GM18868 (cell line): ENCODE data around the gene ZNF622.

Source experiments
- ATAC-seq: cut with Tn5 transposase; IDR thresholded peaks from one replicate; pipeline ENCODE4 v1.9.1; 2021; ENCODE audit warnings: mild to moderate bottlenecking, moderate library complexity; ENCODE audit not compliant: unreplicated experiment

Gene ZNF622, protein sequence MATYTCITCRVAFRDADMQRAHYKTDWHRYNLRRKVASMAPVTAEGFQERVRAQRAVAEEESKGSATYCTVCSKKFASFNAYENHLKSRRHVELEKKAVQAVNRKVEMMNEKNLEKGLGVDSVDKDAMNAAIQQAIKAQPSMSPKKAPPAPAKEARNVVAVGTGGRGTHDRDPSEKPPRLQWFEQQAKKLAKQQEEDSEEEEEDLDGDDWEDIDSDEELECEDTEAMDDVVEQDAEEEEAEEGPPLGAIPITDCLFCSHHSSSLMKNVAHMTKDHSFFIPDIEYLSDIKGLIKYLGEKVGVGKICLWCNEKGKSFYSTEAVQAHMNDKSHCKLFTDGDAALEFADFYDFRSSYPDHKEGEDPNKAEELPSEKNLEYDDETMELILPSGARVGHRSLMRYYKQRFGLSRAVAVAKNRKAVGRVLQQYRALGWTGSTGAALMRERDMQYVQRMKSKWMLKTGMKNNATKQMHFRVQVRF

DNA sequence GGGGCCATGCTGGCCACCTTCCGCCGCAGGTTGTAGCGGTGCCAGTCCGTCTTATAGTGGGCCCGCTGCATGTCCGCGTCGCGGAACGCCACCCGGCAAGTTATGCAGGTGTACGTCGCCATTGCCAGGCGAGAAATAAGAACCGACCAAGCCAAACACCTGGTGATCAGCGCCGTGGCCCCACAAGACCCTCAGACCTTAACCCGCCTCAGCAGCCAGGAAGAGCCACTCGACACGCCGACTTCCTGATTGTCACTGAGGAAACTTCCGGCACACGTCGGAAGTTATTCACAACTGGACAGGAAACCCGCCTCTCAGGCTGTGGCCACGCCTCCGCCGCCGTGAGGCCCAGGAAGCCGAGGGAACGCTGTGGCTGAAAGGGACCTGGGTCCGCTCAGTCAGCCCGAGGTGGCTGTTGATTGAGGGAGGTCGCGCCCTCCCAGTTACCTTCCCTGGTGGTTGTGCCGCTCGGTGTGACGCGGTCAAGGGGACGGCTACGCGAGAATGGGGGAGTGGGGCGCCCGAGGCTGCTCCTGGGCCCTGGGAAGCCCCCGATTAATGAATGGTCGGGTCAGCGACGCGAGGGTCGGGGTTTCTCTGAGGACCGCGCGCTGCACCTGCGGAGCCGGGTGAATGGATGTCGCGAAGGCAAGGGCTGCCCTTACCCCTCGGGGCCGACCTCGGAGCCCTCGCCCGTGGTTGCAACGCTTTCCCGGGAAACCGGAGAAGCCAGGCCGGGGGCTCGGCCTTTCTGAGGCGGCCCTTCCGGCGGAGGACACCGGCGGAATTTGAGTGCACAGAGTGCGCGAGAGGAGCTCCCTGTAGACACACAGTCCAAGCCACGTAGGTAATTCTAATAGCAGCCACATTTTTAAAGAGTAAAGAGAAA, at the start of gene ZNF622:
TSS of gene ZNF622 (minus strand) at position 257 of the 889 bp plus-strand sequence. CDS start at position 122, 135 bp downstream.
- peak; percentile 79 for ATAC-seq

DNA sequence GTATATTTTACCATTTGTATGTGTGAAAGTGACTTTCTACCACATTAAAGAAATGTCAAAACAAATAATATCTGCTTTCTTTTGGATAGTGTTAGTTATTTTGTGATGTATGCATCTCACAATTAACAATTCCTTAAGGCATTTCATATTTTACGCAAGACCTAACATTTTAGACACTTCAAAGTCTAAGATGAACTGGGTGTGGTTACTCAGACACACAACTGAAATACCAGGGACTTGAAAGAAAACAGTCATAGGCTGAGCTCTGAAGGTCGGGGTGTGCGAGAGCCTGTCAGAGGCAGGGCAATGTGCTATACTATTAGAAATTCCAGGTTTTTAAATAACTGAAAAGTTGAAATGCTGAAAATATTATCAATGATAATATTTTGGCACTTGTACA, 44.5 kb upstream of the ZNF622 start:
- no peak for ATAC-seq

DNA sequence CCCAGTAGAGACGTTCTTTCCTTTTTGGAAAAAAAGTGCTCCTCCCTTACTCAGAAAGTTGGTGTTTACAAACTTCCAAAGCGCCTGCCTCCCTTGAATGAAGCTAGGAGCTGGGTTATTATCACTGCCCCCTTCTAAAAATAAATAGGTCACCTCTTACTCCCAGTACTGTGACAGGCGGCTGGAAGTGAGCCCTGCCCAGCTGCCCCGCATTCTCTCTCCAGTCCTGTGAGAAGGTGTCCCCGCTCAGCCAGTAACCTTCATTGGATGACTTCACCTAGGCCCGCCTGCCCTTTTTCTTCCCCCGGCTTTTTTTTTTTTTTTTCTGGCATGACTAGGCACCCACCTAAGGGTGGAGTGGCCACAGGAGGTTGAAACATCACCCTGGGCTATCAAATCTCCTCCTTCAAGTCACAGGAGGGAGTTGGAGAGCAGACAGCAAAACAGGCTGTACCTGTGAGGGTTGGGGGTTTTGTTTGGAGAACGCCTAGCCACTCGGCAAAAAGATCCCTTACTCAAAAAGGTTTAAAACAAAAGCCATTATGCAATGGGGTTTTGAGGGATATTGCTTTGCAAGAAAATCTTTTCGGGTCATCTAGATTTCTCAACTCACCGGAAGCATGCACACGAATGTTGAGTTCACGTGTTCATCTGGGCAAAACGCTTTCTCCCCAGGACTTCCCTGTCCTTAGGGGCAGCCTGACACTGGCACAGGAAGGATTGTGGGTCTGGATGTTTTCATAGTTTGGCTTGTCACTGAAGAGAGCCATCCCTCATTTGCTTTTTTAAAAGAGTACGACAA, 43.3 kb upstream of the ZNF622 start:
- ATAC-seq, result no peak

DNA sequence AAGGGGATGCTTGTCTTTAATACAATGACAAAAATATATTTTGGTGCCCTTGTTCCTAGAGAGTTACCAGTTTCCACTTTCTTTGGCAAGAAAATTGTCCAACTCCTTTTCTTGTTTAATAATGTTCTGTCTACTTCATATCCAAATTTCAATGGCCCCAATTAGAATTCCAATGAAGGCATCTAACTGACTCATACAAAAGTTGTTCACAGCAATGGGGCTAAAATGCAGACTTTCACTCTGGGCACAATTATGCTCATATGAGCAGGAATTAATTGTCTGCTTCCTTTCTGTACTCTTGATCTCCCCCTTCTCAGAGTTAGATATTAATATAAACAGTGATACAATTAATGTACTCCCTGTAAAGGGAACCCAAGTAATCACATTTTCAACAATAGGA, 42.1 kb upstream of the ZNF622 start:
- ATAC-seq, result no peak

DNA sequence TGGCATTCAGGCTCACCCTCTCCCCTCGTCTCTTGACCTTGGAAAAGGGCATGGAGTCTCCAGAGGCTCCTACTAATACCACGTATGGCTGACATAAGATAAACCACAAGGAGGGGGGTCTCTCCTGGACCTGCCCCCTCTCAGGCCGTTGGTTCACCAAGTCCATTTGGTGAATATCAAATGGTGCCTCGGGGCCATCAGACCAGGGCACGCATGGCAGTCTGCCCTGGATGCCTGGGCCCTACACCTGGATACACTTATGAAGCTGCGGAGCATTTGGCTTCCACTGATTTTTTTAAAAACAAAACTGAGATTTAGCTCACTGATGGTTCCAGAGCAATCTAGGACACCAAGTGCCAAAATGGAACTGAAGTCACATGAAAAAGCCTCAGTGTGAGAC, 40.3 kb upstream of the ZNF622 start:
- ATAC-seq, result no peak

DNA sequence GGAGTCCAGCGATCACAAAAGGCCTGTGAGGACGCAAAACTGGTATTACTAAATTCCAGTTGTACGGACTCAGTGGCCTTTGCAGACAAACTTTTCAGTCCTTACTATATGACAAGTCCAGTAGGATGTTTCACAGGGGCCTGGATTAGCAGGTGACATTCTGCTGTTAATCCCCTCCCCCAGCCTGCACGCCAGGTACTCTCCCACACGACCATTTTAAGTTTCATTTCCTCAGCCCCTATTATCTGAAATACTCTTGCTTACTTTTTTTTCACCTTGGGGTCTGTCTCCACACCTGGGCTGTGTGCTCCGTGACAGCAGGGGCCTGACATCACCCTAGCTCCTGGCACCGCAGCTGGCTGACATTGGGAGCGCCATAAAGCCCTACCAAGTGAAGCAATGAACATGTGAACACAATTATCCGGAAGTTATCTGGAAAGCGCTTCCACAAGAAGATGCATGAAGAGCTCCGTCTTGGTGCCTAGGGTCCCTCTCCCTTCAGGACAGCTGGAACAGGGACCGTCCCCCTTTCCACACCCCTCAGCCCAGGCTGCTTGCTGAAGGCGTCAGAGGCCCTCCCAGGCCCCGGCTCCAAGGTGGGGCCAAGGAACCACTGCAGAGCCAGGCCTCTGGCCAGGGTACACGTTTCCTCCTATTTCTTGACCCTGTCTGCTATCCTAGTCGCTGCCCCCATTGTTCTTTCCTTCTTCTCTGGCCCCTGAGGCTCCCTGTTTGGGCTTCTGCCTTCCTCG, 39.7 kb upstream of the ZNF622 start:
- no peak for ATAC-seq

DNA sequence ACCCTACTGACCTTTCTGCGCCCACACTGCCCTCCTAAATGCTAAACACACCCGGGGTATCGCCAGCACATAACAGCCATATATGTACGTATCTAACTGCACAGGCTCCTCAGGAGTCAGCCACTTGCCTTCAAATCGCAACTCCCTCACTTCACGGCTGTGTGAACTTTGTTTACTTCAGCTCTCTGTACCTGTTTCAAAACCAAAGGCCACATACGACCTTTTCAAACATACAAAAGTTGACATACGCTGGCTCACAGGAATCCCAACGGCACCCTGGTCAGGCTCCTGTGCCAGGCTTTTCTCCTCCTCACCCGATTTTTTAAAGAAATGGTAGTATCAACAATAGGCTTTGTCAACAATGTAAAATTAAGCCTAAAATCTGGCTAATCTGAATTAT, 39.0 kb upstream of the ZNF622 start:
- no peak for ATAC-seq

DNA sequence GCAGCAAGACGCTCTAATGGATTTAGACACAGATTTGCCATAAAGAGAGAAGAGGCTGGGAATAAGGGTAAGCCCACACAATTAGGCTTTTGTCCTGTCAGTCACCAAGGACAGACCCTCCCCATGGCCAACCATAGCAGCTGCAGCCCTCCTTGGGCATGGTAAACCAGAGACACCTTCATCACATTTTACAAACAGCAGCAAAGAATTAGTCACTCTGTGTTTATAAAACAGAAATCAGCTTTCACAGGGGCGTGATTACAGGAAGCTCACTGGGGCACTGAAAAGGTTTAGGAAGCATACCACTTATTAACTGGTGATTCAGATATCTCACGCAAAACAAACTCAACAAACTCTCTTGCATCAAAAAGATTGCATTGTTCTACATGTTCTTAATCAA, 37.3 kb upstream of the ZNF622 start:
- ATAC-seq, result no peak

DNA sequence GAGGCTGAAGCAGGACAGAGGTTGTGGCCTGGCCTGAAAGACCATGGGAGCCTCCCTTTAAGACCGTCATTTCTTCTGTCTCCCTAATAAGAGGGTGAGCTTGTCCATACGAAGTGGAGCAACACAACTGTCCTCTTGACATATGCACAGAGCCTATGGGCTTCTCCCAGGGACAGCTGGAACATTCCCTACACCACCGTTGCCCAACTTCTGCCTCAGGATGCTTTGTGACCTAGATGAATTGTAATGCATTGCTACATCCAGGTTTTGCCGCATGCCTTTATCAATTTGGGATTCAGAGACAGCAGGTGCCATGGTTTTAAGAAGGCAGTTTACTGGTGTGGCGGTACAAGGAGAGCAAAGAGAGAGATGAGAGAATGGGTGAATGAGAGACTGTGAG, 34.4 kb upstream of the ZNF622 start:
- ATAC-seq, result no peak

DNA sequence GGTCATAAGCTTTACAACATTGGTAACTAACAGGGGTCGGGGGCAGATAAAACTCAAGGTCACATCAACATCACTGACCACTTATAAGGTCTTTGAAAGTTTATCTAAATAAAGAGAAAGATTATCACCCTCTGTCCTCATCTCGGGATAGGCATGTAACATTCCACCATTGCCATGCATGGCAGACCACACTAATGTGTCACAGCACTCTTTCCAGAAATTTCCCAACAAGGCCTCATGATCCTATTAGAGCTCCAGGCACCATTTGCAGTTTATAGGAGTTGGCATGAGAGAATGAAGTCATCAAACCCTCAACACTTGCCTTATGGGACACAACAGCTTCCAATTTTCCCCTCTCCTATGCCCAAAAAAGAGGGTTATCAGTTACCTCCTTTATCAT, 31.9 kb upstream of the ZNF622 start:
- no peak for ATAC-seq

DNA sequence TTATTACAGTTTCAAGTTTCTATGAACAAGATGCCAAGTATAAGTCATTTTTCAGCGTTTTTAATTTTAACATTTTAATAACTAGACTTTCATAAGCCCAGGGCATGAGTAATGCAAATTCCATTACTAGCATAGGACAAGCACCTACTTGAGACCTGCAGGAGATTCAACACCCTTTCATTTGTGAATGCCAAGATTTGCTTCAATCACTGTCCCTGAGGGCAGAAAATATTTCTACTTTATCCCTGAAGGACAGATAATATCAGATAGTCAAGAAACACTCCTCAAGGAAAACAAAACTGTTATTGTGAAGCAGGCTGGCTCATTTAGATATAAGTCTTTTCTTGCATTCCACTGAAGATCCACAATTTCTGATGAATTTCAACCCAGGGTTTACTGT, 27.7 kb upstream of the ZNF622 start:
- no peak for ATAC-seq

DNA sequence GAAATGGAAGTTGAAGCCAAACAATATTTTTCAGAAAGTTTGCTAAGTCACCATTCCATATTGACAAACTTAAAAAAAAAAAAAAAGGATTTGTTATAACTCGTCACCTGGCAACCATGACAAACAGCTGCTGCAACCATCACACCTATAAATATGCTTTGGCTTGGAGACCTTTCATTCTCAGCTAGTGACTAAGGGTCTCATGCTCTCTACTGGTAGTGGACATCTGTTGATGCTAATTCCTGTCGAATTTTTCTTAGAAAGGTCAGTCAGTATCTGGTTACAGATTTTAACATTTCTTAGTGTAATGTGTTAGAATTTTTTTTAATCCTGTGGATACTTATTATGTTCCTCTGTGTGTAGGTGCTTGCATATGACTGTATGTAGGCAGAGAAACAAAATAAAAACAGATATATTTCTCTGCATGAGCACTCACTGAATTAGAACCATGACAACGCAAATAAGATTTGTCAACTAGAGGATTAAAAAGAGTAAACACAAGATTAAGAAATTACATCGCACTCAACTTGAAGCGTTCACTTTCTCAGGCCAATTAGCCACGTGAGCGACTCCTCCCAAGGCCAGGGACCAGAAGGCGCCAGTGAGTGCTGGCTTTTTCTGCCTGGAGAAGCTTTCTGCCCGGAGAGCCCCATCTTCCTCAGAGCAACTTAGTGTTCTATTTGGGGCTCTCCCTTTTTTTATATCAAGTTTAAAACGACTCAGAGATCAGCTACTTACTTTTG, 27.0 kb upstream of the ZNF622 start:
- no peak for ATAC-seq

DNA sequence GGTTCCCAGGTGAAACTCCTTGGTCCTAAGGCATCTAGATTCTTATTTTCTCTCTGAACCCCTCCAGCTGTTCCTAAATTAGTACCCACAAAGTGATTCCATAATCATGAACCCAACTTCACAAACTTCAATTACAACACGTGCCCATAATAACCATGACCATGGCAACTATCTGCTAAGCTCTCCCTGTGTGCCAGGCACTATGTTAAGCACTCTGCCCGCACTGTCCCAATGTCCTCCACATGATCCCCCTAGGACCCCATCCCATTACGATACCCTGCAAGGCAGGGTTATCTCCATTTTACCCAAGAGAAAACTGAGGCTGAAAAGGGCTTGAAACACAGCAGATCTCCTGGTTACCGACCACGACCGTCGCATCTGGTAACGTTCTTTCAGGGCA, 25.3 kb upstream of the ZNF622 start:
- ATAC-seq, result no peak

DNA sequence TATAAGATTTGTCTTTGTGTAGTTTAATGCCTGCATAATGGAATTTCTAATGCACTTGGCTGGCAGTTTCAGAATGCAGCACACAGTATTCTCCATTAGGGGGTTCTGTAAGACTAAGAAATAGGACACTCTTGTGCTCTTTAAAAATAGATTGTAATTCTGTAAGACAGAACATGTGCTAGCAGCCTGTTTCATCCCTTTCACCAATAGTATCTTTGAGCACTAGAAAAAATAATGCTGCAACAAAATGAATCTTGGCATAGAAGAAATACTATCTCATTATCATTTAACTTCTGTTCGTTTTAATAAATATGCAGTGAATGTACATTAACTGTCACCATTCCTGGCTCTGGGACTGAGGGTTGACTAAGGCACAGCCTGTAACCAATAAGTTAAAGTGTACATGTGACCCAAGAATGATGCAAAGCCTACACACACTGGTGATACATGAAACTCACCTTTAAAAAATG, 23.8 kb upstream of the ZNF622 start:
- peak; percentile 86 for ATAC-seq

DNA sequence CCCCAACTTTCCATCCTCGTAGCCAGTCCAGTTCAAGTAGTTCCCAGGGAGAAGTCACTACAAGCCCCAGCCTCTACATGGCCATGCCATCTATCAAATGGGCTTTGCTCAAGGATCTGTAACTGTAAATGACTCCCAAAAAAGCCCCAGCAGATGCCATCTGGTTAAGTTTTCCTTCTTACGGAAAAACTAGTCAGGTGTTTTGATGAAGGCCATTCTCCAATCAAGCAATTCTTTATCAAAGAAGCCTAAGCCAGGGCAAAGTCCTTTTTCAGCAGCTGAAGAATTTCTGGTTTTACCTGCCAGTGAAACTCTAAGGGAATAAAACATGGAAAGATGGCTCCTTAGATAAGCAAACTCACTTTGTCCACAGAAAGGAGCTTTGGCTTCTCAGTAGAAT, 21.9 kb upstream of the ZNF622 start:
- no peak for ATAC-seq

DNA sequence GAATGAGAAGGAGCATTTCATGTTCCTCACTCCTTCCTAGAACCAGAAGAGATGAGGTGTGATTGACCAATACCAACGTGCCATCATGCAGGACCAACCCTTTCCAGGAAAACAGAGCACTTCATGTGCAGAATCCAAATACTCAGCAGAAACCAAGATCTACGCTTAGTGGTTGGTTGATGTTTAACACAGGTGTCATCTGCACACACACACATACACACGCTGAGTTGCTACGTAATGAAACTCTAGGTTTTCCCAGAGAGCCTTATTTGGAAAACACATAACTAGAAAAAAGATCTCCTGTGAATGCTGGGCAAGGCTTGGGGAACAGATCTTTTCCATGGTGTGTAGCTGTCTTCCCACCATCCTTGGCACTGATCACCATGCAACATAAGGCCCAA, 21.1 kb upstream of the ZNF622 start:
- no peak for ATAC-seq

DNA sequence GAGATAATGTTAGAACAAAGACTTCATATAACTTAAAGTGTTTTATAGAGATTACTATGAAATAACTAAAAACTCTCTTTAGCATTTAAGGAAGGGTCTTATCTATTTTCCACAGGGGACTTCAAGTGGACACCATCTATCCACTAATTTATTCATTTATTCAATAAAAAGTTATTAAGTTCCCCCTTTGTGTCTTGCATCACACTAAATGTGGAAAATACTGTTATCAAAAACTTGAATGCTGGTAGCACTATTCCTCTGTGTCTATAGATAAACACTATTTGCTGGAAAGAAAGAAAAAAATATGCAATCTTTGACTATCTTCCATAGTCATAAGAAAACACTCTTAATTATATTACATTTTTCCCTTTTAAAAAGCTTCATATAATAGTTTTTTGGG, 20.1 kb upstream of the ZNF622 start:
- no peak for ATAC-seq

DNA sequence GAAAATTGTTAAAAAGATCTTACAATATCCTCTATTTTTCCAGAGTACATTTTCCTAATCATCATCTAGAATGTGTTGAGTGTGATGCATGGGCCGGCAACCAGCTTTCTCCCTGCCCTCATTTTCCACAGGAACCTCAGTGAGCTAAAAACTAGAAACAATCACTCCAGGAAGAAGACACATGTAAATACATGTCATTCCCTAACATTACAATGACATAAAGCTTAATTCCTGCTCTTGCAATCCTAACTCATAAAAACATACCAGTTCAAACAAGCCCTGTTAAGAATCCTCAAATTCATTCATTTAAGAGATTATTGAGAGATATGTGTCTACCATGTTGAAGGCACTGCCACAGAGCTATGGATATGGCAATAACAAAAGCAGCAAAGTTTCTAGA, 18.5 kb upstream of the ZNF622 start:
- ATAC-seq, result no peak

DNA sequence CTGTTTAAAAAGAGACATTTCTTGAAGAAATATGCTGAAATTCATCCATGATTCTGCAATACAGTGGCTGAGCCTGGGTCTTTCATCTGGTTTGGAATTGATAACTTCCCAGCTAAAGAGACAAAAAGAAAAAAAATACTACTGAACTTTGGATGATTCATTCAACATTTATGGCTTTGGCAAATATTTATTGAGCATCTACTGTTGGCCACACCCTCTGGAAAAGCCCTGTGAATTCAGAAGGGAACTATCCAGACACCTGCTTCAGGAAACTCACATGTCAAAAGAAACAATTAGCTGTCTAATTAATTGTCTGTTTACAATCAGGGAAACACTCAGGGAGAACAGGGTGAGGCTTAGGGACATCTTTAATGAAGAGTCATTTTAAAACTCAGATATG, 17.8 kb upstream of the ZNF622 start:
- ATAC-seq, result no peak

DNA sequence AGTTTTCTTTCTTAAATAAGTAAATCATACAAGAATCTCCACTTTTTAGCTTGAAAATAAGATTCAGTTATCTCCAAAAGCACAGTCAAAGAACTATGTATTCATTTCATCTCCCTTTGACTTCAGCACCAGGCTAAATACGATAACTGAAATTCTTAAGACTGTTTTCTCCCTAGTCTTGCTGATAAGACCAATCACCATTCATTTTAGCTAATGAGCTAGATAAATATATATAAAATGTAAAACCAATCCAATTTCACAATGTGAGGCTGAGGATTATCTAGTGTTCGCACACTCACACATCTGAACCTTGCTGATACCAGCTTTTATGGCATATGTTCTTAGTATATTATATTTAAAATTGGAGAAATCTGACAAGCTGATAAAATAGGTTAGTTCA, 17.3 kb upstream of the ZNF622 start:
- no peak for ATAC-seq
